ENCODE data around the gene SERPINB5. TPM values are rescaled to one million over a fixed set of nuclear protein-coding genes. Genes with fewer than 3 reads are reported as not detected.

Gene SERPINB5
- total and polyA plus RNA-seq, 4 donors, result 0.05 TPM; not detected in 3

GRCh38 chr18:63514326-63514725 lies 37.6 kb downstream of the SERPINB5 start:
- 65% methylated on average over 6 of the region's 6 CpGs for WGBS

More at GRCh38 chr18:63514326-63514725, 37.6 kb downstream of the SERPINB5 start:
- no peak overlapping the region for H3K27ac ChIP-seq (ENCODE audit: low read depth in 1 of 2, low read length in 2 of 2)
- H3K4me3 ChIP-seq (ENCODE audit: low read depth in 1 of 3, low read length in 3 of 3), result no peak overlapping the region
- DNase-seq (ENCODE audit: low spot score), result no peak
- H3K36me3 ChIP-seq (ENCODE audit: control insufficient read depth in 4 of 4, insufficient read depth in 3 of 4, low read depth in 1 of 4, low read length in 3 of 4), result no peaks in the 10 kb centered on the region
- no peak overlapping the region for H3K9ac ChIP-seq (ENCODE audit: low read depth in 1 of 2, low read length in 2 of 2)
- H3K27me3 ChIP-seq (ENCODE audit: control insufficient read depth in 4 of 4, insufficient read depth in 4 of 4, low read length in 3 of 4), result peaks cover 0 to 4% (median 0%) of the 10 kb centered on the region in 4 donors
- no peaks in the 10 kb centered on the region for H3K4me1 ChIP-seq (ENCODE audit: control insufficient read depth in 4 of 4, insufficient read depth in 4 of 4, low read length in 3 of 4)
- H3K9me3 ChIP-seq (ENCODE audit: control insufficient read depth in 4 of 4, low read length in 3 of 4), result no peaks in the 10 kb centered on the region
- no peak for TF ChIP-seq NR2F2 (IDR thresholded peaks at IDR 0.05)
- no peak for TF ChIP-seq SP1 (IDR thresholded peaks at IDR 0.05)
- no peak for TF ChIP-seq HNF4A (conservative IDR thresholded peaks at IDR 0.05)
- TF ChIP-seq ZBTB33 (IDR thresholded peaks at IDR 0.05), result no peak
- TF ChIP-seq MAX (IDR thresholded peaks at IDR 0.05), result no peak
- no peak for TF ChIP-seq EGR1 (IDR thresholded peaks at IDR 0.05; ENCODE audit: low read depth in 2 of 2)
- no peak for TF ChIP-seq RXRA (IDR thresholded peaks at IDR 0.05)
- TF ChIP-seq HNF4G (IDR thresholded peaks at IDR 0.05), result no peak
- TF ChIP-seq TAF1 (conservative IDR thresholded peaks at IDR 0.05), result no peak
- TF ChIP-seq JUND (IDR thresholded peaks at IDR 0.05), result no peak
- TF ChIP-seq RAD21 (IDR thresholded peaks at IDR 0.05), result no peak
- no peak for TF ChIP-seq FOXA1 (IDR thresholded peaks at IDR 0.05)
- no peak for TF ChIP-seq FOXA2 (IDR thresholded peaks at IDR 0.05)
- TF ChIP-seq ATF3 (IDR thresholded peaks at IDR 0.05), result no peak
- TF ChIP-seq REST (IDR thresholded peaks at IDR 0.05), result no peak
- TF ChIP-seq CTCF (IDR thresholded peaks at IDR 0.05; ENCODE audit: low read depth, low read length, missing input control), result no peak
